8988T (cell line): Measurements from ENCODE around the gene ABCA1.
"Not testable (repeated sequence)": the region's sequence is repeated elsewhere in the genome, so short reads cannot be mapped to it uniquely, and the experiment has no call there.

Experiments used
- DNase-seq: peaks from one replicate; pipeline ENCODE4 v3.0.0; 2011

ABCA1 gene

GRCh38 chr9:104786293-104786692, 141.7 kb downstream of the ABCA1 start:
- DNase-seq = no peak

- DNase-seq = no peak
Measured at GRCh38 chr9:104784098-104784497, 143.9 kb downstream of the ABCA1 start.

- no peak for DNase-seq
Measured at GRCh38 chr9:104783588-104783987, 144.4 kb downstream of the ABCA1 start.

GRCh38 chr9:104780796-104781395, 147.1 kb downstream of the ABCA1 start:
- no peak for DNase-seq

GRCh38 chr9:104779946-104780535, 147.9 kb downstream of the ABCA1 start:
- no peak for DNase-seq

GRCh38 chr9:104779334-104779733, 148.6 kb downstream of the ABCA1 start:
- no peak for DNase-seq

GRCh38 chr9:104778802-104779201, 149.2 kb downstream of the ABCA1 start:
- no peak for DNase-seq

GRCh38 chr9:104776797-104777196, 151.2 kb downstream of the ABCA1 start:
- no peak for DNase-seq

GRCh38 chr9:104775976-104776375, 152.0 kb downstream of the ABCA1 start:
- no peak for DNase-seq

GRCh38 chr9:104775574-104775936, 152.4 kb downstream of the ABCA1 start:
- DNase-seq = no peak

GRCh38 chr9:104774831-104775573, 153.0 kb downstream of the ABCA1 start:
- DNase-seq = no peak

- no peak for DNase-seq
Measured at GRCh38 chr9:104774132-104774531, 153.8 kb downstream of the ABCA1 start.

GRCh38 chr9:104772714-104773510, 155.0 kb downstream of the ABCA1 start:
- DNase-seq = no peak

- no peak for DNase-seq
Measured at GRCh38 chr9:104769655-104770054, 158.3 kb downstream of the ABCA1 start.

- not testable (repeated sequence) for DNase-seq
Measured at GRCh38 chr9:104769029-104769428, 158.9 kb downstream of the ABCA1 start.

- DNase-seq = no peak
Measured at GRCh38 chr9:104767507-104767906, 160.4 kb downstream of the ABCA1 start.

GRCh38 chr9:104766025-104766424, 161.9 kb downstream of the ABCA1 start:
- DNase-seq = no peak

GRCh38 chr9:104765138-104765537, 162.8 kb downstream of the ABCA1 start:
- no peak for DNase-seq

GRCh38 chr9:104758974-104759373, 169.0 kb downstream of the ABCA1 start:
- no peak for DNase-seq

GRCh38 chr9:104750185-104750767, 177.7 kb downstream of the ABCA1 start:
- no peak for DNase-seq

GRCh38 chr9:104748359-104749031, 179.5 kb downstream of the ABCA1 start:
- no peak for DNase-seq

- DNase-seq = peak; percentile 34
Measured at GRCh38 chr9:104747565-104748358, 180.2 kb downstream of the ABCA1 start, which contains the start of gene NIPSNAP3A. TSS of gene NIPSNAP3A (plus strand) at chr9:104747683. CDS start at chr9:104747793, 110 bp downstream.
